ENCODE results near the gene KIF1A. TPM values are rescaled to one million over a fixed set of nuclear protein-coding genes. Genes with fewer than 3 reads are reported as not detected.

The KIF1A gene
- total and polyA plus RNA-seq, 2 of the 13 experiments (the other 11 are each of a cell fraction or from before 2014, with no cell fraction given) = 0.01 TPM; not detected in 1

- Histone ChIP-seq H3K27ac (ENCODE audit: extremely low read length, insufficient read depth, low read length) (no peak overlapping the region), H2AFZ (ENCODE audit: low read length) (no peak overlapping the region), H3K9me3 (ENCODE audit: low read length) (no peaks in the 10 kb centered on the region), H3K36me3 (replicated peaks in 1 of 2; ENCODE audit: control insufficient read depth in 1 of 2, insufficient read depth in 2 of 2, low read length in 2 of 2) (no peaks in the 10 kb centered on the region), H4K20me1 (ENCODE audit: insufficient read depth, low read length) (no peaks in the 10 kb centered on the region; the same call in 1 of the 2 replicates), H3K9ac (ENCODE audit: insufficient read depth, low read depth, low read length) (no peak overlapping the region), H3K27me3 (ENCODE audit: control insufficient read depth in 1 of 2, insufficient read depth in 2 of 2, low read length in 2 of 2) (peaks cover 53 to 93% of the 10 kb centered on the region in 2 experiments), H3K4me3 (replicated peaks in 1 of 3; ENCODE audit: insufficient read depth in 1 of 3, low read depth in 2 of 3, low read length in 3 of 3) (no peak overlapping the region), H3K4me1 (ENCODE audit: insufficient read depth, low read length) (no peaks in the 10 kb centered on the region), H3K4me2 (ENCODE audit: low read depth, low read length) (no peak overlapping the region), H3K79me2 (ENCODE audit: insufficient read depth, low read length) (no peaks in the 10 kb centered on the region)
- 20% methylated on average over 11 of the region's 26 CpGs for WGBS (ENCODE audit: low lambda C conversion rate)
- in situ Hi-C loops (cut with HindIII; ENCODE audit: extremely low pct_ligation_motif_present, low pct_unique_long_range_greater_than_20kb) = no loop called here
- ATAC-seq (no peak; the same call in 2 of the 3 replicates), DNase-seq (ENCODE audit: low spot score) (no peak), FAIRE-seq (no peak)
- ChIA-PET POLR2A (no interaction called here), CTCF (ENCODE audit: low intra/inter-chr PET ratio, low total read pairs) (no interaction called here)
- TF ChIP-seq NR2F2 (IDR thresholded peaks at IDR 0.05; ENCODE audit: borderline replicate concordance, low read depth) = no peak
- no peak for TF ChIP-seq ZFP36 (IDR thresholded peaks at IDR 0.05; ENCODE audit: borderline replicate concordance, low read depth, low read length, partially characterized antibody)
- no peak for TF ChIP-seq ATAD3A (CRISPR knock-in tag; IDR thresholded peaks at IDR 0.05)
- no peak for TF ChIP-seq ZNF44 (CRISPR knock-in tag; IDR thresholded peaks at IDR 0.05)
- TF ChIP-seq EZH2 (conservative IDR thresholded peaks at IDR 0.05; ENCODE audit: low read depth, low read length) = 0 out of 2 replicates have a peak, but pooled peaks have one; percentile 3
- 0 out of 2 replicates have a peak, but pooled peaks have one; percentile 8 for TF ChIP-seq ZNF768 (CRISPR knock-in tag; IDR thresholded peaks at IDR 0.05)
- intact Hi-C loops (cut with micrococcal nuclease; ENCODE audit: unreplicated experiment) = no loop called here
- BruUV-seq (replicated peaks) = no TSS peak
These were observed 105.9 kb downstream of the KIF1A start for GRCh38 chr2:240713928-240714746.

- intact Hi-C loops (cut with micrococcal nuclease; ENCODE audit: unreplicated experiment) (no loop called here), in situ Hi-C loops (cut with HindIII; ENCODE audit: extremely low pct_ligation_motif_present, low pct_unique_long_range_greater_than_20kb) (no loop called here)
- TF ChIP-seq, protein P1, sequence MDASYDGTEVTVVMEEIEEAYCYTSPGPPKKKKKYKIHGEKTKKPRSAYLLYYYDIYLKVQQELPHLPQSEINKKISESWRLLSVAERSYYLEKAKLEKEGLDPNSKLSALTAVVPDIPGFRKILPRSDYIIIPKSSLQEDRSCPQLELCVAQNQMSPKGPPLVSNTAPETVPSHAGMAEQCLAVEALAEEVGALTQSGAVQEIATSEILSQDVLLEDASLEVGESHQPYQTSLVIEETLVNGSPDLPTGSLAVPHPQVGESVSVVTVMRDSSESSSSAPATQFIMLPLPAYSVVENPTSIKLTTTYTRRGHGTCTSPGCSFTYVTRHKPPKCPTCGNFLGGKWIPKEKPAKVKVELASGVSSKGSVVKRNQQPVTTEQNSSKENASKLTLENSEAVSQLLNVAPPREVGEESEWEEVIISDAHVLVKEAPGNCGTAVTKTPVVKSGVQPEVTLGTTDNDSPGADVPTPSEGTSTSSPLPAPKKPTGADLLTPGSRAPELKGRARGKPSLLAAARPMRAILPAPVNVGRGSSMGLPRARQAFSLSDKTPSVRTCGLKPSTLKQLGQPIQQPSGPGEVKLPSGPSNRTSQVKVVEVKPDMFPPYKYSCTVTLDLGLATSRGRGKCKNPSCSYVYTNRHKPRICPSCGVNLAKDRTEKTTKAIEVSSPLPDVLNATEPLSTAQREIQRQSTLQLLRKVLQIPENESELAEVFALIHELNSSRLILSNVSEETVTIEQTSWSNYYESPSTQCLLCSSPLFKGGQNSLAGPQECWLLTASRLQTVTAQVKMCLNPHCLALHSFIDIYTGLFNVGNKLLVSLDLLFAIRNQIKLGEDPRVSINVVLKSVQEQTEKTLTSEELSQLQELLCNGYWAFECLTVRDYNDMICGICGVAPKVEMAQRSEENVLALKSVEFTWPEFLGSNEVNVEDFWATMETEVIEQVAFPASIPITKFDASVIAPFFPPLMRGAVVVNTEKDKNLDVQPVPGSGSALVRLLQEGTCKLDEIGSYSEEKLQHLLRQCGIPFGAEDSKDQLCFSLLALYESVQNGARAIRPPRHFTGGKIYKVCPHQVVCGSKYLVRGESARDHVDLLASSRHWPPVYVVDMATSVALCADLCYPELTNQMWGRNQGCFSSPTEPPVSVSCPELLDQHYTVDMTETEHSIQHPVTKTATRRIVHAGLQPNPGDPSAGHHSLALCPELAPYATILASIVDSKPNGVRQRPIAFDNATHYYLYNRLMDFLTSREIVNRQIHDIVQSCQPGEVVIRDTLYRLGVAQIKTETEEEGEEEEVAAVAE (CRISPR knock-in tag; IDR thresholded peaks at IDR 0.05; ENCODE audit: borderline replicate concordance) = no peak
- TF ChIP-seq NFKB2 (CRISPR knock-in tag; IDR thresholded peaks at IDR 0.05; ENCODE audit: borderline replicate concordance) (no peak), EZH2 (conservative IDR thresholded peaks at IDR 0.05; ENCODE audit: low read depth, low read length) (peak; percentile 29; the same call in 1 of the 2 replicates), CREB1 (IDR thresholded peaks at IDR 0.05) (peak; percentile 30; the same call in 1 of the 2 replicates), CREB1 (CRISPR knock-in tag; IDR thresholded peaks at IDR 0.05) (no peak)
- TF ChIP-seq, protein P2, sequence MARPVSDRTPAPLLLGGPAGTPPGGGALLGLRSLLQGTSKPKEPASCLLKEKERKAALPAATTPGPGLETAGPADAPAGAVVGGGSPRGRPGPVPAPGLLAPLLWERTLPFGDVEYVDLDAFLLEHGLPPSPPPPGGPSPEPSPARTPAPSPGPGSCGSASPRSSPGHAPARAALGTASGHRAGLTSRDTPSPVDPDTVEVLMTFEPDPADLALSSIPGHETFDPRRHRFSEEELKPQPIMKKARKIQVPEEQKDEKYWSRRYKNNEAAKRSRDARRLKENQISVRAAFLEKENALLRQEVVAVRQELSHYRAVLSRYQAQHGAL (CRISPR knock-in tag; IDR thresholded peaks at IDR 0.05; ENCODE audit: not compliant biosample characterization) = no peak
- Histone ChIP-seq H2AFZ (ENCODE audit: low read length) (no peak overlapping the region), H3K9ac (ENCODE audit: insufficient read depth, low read depth, low read length) (no peak overlapping the region), H3K27ac (ENCODE audit: extremely low read length, insufficient read depth, low read length) (no peak overlapping the region), H3K27me3 (ENCODE audit: control insufficient read depth in 1 of 2, insufficient read depth in 2 of 2, low read length in 2 of 2) (peaks cover 48 to 92% of the 10 kb centered on the region in 2 experiments), H3K4me2 (ENCODE audit: low read depth, low read length) (no peak overlapping the region), H3K4me1 (ENCODE audit: insufficient read depth, low read length) (no peaks in the 10 kb centered on the region), H3K36me3 (replicated peaks in 1 of 2; ENCODE audit: control insufficient read depth in 1 of 2, insufficient read depth in 2 of 2, low read length in 2 of 2) (no peaks in the 10 kb centered on the region), H3K79me2 (ENCODE audit: insufficient read depth, low read length) (no peaks in the 10 kb centered on the region), H3K9me3 (ENCODE audit: low read length) (no peaks in the 10 kb centered on the region), H3K4me3 (replicated peaks in 1 of 3; ENCODE audit: insufficient read depth in 1 of 3, low read depth in 2 of 3, low read length in 3 of 3) (no peak overlapping the region), H4K20me1 (ENCODE audit: insufficient read depth, low read length) (no peaks in the 10 kb centered on the region)
- CTCF ChIA-PET (ENCODE audit: low intra/inter-chr PET ratio, low total read pairs) = no interaction called here
- FAIRE-seq (no peak), DNase-seq (ENCODE audit: low spot score) (no peak), ATAC-seq (no peak; the same call in 2 of the 3 replicates)
- no TSS peak for BruUV-seq (replicated peaks)
- POLR2A ChIA-PET = no interaction called here
- 20% methylated on average over 17 of the region's 25 CpGs for WGBS (ENCODE audit: low lambda C conversion rate)
These were observed 106.7 kb downstream of the KIF1A start for GRCh38 chr2:240713071-240713927.
